HG02759 (cell line): ENCODE results near the gene GOLGA8T.
A peak's percentile ranks its signal among the peaks of the same experiment; 100 is the strongest.
"Not testable (repeated sequence)": the region's sequence is repeated elsewhere in the genome, so short reads cannot be mapped to it uniquely, and the experiment has no call there.

Experiments
- ATAC-seq: cut with Tn5 transposase; IDR thresholded peaks from one replicate; pipeline ENCODE4 v1.9.1; 2021; ENCODE audit warnings: mild to moderate bottlenecking, moderate library complexity; ENCODE audit not compliant: unreplicated experiment

Gene GOLGA8T, protein sequence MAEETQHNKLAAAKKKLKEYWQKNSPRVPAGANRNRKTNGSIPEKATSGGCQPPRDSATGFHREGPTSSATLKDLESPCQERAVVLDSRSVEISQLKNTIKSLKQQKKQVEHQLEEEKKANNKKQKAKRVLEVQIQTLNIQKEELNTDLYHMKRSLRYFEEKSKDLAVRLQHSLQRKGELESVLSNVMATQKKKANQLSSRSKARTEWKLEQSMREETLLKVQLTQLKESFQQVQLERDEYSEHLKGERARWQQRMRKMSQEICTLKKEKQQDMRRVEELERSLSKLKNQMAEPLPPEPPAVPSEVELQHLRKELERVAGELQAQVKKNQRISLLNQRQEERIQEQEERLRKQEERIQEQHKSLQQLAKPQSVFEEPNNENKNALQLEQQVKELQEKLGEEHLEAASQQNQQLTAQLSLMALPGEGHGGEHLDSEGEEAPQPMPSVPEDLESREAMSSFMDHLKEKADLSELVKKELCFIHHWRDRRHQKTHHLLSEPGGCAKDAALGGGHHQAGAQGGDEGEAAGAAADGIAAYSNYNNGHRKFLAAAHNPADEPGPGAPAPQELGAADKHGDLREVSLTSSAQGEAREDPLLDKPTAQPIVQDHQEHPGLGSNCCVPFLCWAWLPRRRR

DNA sequence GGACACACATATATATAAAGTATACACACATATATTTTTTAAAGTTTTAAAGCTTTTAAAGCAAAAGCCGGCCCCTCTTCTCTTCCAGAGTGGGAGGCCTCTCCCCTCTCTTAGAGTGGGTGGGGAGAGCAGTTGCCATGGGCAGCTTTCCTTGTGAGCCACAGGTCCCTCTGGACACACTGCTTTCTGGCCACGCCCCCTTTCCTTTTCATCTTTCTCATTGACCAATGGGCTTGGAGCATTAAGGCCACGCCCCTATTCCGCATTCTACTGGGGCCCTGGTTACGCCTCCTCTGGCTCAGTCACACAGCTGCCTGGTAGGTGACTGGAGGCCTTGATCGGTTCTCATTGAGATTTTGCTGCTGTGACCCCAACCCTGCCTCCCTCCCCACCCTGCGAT is at the start of gene GOLGA8T:
Gene GOLGA8T, plus strand, starts transcription at position 301 of the 400 bp plus-strand sequence. Its CDS starts 98 bp downstream, at position 399.
- not testable (repeated sequence) for ATAC-seq

DNA sequence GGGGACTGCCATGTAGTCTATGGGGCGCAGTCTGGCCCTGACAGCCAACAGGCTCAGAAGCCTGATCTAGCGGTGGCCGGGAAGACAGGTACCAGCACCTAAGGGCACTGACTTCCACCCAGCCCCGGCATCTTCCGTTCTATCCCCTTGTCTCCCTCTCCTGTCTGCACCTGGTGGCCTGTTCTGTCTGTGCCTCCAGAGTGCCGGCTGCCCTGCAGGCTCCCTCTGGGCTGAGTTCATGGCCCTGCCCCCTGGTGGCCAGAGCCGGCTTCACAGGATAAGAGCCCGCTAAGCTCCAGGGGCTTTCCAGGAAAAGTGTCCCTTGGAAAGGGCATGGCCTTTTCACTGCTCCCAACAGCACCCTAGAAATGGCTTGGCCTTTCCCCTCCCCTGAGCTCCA is 37.0 kb upstream of the GOLGA8T start:
- ATAC-seq: not testable (repeated sequence)

DNA sequence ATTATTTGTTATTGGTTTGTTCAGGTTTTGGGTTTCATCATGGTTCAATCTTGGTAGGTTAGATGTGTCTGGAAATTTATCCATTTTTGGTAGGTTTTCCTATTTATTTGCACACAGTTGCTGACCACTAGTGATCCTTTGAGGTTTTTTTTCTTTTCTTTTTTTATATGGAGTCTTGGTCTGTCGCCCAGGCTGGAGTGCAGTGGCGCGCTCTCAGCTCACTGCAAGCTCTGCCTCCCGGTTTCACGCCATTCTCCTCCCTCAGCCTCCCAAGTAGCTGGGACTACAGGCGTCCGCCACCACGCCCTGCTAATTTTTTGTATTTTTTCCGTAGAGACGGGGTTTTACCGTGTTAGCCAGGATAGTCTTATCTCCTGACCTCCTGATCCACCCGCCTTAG is 32.0 kb upstream of the GOLGA8T start:
- ATAC-seq: not testable (repeated sequence)

DNA sequence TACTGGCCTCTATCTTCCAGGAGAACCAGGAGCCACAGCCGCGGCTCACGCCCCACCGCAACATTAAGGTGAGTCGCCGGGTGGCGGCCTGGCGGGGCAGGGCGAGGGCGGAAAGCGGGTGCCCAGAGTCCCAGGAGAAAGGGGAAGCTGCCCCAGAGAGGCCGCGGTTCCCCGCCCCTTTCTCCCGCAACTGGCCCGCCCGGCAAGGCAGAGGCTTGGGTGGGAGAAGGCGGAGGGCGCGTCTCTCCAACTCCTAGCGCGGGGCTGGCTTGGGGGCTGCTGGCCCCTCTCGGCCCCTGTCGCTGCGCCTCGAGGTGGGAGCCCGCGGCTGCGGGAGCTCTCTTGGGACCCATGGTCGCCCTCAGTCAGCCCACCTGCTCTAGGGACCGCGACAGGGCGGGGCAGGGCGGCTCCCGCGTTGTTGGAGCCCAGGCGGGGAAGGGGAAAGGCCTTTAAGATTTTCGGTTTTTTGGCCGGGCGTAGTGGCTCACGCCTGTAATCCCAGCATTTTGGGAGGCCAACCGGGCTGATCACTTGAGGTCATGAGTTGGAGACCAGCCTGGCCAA is 30.8 kb upstream of the GOLGA8T start:
- not testable (repeated sequence) for ATAC-seq

DNA sequence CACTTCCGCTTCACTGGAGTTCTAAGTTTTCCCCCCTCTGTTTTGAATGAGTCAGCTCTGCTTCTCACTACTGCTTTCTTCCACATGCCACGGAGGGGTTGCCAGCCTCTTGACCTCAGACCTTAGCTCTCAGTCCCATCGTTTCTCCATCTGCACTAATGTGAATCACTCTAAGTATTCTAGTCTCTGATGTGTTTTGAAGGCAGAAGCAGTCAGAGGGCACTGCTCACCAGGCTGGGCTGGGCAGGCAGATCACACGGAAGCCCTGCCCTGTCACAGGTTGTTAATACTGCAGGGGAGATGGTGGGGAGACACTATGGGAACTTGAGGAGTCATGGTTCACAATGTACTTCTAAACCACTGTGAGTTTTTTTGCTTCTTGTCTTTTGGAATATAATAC is 24.3 kb upstream of the GOLGA8T start:
- not testable (repeated sequence) for ATAC-seq

DNA sequence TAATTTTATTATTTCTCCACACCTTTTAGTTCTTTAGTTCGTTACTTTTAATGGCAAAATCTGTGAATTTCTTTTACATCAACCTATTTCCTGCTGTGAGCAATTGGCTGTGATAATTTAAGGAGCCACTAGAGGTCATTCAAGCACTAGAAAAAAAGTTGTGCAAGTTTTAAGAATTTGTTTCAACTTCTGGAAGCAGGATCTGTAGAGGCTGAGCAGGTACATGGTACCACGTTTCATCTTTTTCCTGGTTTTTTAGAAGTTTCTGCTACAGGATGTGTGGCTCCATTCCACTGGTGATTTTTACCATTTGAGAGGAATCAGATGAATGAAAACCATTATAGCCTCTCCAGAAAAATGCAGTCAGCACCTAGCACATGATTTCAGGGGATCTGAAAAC is 4.8 kb upstream of the GOLGA8T start:
- ATAC-seq: not testable (repeated sequence)

DNA sequence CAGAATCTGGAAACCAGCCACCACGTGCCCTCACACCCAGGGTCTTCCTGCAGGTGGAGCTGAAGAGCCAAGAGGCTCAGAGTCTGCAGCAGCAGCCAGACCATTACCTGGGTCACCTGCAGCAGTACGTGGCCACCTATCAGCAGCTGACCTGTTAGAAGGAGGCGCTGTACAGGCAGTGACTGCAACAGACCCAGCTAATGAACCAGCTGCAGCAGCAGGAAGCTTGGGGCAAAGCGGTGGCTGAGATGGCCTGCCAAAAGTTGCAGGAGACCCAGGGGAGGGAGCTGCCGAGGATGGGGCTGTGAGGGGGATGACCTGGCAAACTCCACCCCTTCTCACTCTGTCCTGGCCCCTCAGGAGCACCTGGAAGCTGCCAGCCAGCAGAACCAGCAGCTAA is 8.4 kb downstream of the GOLGA8T start:
- ATAC-seq: not testable (repeated sequence)

DNA sequence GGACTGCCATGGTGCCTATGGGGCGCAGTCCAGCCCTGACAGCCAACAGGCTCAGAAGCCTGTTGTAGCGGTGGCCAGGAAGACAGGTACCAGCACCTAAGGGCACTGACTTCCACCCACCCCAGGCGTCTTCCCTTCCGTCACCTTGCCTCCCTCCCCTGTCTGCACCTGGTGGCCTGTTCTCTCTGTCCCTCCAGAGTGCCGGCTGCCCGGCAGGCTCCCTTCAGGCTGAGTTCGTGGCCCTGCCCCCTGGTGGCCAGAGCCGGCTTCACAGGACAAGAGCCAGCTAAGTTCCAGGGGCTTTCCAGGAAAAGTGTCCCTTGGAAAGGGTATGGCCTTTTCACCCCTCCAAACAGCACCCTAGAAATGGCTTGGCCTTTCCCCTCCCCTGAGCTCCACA is 15.0 kb downstream of the GOLGA8T start:
- ATAC-seq: not testable (repeated sequence)

DNA sequence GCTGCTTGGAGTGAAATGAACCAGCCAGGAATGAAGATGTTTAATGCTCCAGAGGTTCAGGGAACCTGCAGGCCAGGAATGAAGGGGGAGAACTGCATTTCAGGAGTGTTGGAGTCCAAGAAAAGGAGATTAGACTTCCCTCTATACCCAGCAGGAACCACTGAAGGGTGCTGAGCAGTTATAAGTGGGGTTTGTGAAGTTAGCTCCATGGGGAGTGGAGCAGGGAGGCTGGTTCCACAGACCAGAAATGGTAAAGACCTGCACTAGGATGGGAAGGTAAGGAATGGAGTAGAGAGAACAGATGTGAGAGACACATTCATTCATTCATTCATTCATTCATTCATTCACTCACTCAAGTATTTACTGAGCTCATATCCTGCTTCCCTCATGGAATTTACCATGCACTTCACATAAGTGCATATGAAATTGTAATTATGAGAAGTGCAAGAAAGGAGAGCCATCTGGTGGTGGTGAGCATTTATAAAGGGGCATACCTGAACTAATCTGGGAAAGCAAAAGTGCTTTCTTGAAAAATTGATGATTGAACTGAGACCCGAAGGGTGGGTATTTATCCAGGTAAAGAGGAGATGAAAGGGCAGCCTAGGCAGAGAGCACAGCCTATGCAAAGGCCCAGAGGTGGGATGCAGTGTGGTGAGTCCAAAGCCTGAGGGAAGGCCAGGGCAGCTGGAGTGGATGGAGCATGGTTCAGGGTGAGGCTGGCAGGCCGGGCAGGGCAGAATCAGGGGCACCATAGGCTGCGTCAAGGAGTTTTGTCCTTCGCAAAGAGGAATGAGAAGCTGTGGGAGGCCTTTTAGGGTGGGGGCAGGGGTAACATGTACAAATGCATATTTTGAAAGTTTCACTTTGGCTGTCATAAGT is 27.9 kb downstream of the GOLGA8T start:
- not testable (repeated sequence) for ATAC-seq

DNA sequence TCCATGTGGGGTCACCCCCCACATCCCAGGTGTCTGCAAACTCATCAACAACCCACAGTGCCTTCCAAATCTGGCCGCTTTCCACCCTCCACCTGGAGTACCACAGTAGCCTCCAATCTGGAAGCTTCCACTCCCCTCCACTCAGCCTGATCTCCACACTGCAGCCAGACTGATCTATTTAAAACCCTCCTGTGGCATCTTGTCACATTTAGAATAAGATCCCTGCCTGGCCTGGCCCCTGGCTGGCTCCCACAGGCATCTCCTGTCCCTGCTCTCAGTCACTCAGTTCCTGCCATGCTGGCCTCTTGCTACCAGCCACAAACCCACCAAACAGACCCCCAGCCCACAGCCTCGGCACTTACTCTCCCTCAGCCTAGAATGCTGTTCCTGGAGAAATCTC is 28.9 kb downstream of the GOLGA8T start:
- not testable (repeated sequence) for ATAC-seq

DNA sequence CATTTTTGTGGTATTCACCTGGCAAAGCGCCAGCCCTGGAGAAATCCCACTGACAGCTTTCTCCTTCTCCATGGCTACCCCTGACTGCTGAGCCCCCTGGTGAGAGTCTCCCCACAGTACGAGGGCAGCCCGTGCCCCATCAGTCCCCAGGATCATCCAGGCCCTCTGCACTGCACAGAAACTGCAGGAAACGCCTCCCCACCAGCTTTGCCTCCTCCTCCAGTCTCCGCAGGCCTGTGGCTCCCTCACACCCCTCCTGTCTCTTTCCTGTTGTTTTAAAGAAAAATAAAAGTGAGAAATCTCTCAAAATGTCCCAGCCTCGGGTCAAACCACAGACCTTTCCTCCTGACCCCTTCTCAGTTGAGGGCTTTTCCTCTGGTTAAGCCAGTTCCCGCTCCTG is 29.4 kb downstream of the GOLGA8T start:
- ATAC-seq: not testable (repeated sequence)

DNA sequence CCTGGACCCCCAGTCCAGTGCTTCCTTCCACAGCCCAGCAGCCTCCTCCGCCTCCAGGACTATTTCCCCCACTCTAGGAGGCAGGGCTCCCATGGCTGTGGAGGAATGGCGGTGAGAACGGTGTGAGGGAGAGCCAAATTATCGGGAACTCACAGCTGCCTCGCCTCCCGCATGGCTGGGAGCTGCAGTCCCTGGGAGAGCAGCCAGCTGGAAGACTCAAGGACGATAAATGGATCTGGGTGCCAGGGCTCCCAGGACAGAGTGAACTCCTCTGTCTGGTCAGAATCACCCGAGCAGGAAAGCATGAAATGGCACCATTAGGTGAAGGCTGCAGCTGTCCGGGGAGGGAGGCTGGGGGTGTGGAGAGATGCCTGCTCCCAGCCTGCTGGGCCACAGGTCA is 32.6 kb downstream of the GOLGA8T start:
- ATAC-seq: not testable (repeated sequence)

DNA sequence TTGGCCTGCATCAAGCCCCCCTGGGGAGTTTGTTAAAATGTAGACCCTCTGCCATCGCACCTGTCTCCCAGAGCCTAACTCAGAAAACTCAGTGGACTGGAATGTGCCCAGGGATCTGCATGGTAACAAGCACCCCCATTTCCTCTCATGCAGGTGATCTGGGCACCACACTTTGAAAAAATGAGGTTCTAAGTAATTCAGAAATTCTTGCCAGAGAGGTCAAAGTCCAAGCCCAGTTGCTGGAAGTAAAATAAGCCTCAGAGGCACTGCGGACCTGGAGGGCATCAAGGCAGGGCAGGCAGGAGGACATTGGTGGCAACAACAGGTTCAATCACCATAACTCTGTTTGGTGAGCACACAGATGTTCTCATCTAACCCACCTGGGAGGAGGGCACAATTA is 33.0 kb downstream of the GOLGA8T start:
- ATAC-seq: not testable (repeated sequence)

DNA sequence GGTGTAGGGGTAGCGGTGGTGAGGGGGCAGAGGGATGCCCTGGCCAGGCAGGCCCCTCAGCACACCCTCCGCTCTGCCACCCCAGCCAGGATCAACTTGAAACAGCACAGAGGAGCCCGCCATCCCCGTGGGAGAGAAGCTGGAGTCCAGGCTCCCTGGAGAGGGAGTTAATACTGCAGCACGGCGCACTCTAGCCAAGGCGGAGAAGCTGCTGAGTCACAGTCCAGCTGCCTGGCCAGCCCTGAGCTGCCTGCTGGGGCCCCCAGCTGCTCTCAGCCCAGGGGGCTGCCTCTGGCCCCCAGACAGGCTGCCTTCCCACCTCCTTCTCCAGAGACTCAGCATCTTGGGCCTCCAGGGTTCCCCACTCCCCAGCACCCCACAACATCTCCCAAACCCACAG is 36.6 kb downstream of the GOLGA8T start:
- not testable (repeated sequence) for ATAC-seq

DNA sequence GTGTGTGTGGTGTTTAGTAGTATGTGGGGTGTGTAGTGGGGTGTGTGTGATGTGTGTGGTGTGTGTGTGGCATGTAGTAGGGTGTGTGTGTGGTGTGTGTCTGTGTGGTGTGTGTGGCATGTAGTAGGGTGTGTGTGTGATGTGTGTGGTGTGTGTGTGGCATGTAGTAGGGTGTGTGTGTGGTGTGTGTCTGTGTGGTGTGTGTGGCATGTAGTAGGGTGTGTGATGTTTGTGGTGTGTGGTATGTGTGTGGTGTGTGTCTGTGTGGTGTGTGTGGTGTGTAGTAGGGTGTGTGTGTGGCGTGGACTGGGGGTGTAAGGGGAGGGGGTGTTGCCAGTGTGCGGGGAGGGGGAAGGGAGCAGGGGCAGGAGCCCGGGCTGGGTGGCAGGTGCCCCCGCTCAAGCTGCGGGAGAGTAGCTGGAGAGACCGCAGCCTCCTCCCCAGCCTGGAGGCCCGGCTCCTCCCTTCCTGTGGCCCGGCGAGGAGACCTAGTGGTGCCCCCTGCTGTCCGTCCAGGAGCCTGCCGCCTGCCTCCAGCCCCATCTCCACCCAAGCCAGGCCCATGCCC is 38.3 kb downstream of the GOLGA8T start:
- ATAC-seq: peak; percentile 78

DNA sequence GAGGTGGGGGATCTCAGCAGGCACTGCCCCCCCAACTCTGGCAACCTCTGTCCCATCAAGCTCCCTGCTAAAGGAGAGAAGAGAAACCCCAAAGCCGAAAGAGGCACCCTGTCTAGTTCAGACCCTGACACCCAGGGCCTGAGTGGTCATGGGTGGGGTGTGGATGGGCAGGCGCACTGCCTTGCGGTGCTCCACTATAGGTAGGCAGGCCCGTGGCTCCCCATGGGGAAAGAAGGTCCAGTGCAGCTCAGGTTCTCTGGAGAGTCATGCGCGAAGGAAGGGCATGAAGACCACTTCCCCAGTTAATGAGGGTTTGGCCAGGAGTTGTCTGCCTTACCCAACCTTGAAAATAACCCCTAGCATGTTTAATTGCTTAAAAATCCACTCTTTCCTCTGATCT is 40.4 kb downstream of the GOLGA8T start:
- ATAC-seq: not testable (repeated sequence)

DNA sequence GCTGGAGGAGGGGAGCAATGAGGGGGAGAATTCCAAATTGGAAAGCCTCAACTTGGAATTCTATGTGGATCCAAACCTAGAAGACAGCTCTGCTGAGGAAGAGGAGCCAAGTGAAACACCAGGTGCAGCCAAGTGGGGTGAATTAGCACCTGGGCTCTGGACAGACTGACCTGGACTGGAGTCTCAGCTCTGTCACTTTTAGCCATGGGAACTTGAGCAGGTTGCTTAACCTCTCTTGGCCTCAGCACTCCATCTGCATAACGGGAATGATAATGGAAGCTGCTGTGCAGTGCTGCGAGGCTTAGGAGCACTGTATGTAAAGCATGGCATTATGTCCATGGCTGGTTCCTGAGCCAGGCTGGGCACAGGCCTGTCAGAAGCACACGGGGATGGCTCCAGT is 41.8 kb downstream of the GOLGA8T start:
- ATAC-seq: not testable (repeated sequence)

DNA sequence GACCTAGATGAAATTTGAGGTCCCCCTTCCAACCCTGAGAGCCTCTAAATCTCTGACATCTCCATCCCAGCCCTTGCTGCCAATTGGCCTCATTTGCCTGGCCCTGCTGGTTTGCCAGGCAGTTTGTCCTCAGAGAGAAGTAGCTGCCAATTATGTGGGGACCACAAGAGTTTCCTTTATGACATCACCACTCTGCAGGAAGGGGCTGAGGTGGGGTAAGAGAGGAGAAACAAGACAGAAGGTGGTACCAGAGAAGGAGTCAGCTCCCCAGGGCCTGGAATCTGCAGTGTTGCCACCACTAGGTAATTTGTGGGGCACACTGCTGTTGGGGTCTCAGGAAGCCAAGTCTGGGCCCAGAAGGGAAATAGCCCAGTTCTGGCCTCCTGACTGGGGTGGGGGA is 45.0 kb downstream of the GOLGA8T start:
- not testable (repeated sequence) for ATAC-seq

DNA sequence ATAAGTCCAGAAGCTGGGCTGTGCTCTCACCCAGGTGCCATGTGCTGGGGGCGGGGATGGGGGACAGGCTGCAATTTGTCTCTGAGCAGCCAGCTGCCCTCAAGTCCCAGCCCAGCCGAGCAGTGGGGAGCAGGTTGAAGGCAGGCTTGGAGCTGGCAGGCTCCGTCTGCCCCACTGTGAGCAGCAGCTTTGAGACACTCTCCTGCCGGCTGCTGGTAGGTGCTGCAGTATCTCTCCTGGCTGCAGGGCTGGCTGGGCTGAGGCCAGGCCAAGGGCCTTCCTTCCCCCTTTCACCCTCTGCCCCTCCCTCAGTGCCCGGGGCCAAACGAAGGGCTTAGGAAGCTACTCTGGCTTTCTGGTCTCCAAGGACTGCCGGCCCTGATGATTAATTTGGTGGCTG is 50.6 kb downstream of the GOLGA8T start:
- ATAC-seq: not testable (repeated sequence)

DNA sequence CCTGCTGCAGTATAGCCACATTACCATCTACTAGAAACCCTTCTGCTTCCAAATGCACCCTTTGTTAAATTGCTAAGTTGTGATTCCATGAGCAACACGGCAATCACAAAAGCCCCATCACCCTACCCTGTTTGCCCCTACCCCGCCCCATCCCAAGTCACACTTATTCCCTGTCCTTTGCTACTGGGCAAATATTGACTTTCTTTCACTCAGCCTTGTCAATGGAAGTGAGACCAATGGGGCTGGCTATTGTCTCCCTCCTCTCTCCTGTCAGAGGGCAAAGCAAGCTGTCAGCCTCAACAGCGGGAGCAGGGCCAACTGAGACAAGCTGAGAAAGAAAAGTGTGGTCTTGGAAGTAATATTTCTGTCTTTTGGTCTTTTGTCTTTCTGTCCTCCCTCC is 52.6 kb downstream of the GOLGA8T start:
- not testable (repeated sequence) for ATAC-seq
